Stimulated activated CD8-positive, alpha-beta memory T cell treated with anti-CD3 and anti-CD28 coated beads, Interleukin-4, amount 100 ng/mL, for 48 hours (primary cell): Measurements from ENCODE around the gene TIMM8A.
A peak's percentile ranks its signal among the peaks of the same experiment; 100 is the strongest.

Source experiments
- DNase-seq: peaks from one replicate; pipeline ENCODE4 v3.0.0-alpha.2; 2020

Gene TIMM8A

GRCh38 chrX:101348452-101349192 lies at the start of gene TIMM8A:
TIMM8A (minus strand) TSS chrX:101348742; CDS start chrX:101348664, 78 bp downstream.
- peak; percentile 82 for DNase-seq

- DNase-seq = no peak
These were observed 49.2 kb upstream of the TIMM8A start for GRCh38 chrX:101397779-101398178.

GRCh38 chrX:101395789-101396188 lies 47.2 kb upstream of the TIMM8A start:
- no peak for DNase-seq

GRCh38 chrX:101394372-101394771 lies 45.8 kb upstream of the TIMM8A start:
- no peak for DNase-seq

GRCh38 chrX:101393530-101394305 lies 45.2 kb upstream of the TIMM8A start:
- no peak for DNase-seq

- DNase-seq = no peak
These were observed 43.3 kb upstream of the TIMM8A start for GRCh38 chrX:101391831-101392230.

GRCh38 chrX:101390664-101391525 lies 42.4 kb upstream of the TIMM8A start, which contains the start of gene RPL36A:
RPL36A (plus strand) TSS chrX:101391011; CDS start chrX:101391044, 33 bp downstream.
- peak; percentile 87 for DNase-seq

- DNase-seq = no peak
These were observed 40.1 kb upstream of the TIMM8A start for GRCh38 chrX:101388604-101389003.

GRCh38 chrX:101386542-101386885 lies 38.0 kb upstream of the TIMM8A start:
- no peak for DNase-seq

- no peak for DNase-seq
These were observed 37.4 kb upstream of the TIMM8A start, which contains the start of gene BTK for GRCh38 chrX:101385795-101386541. BTK (minus strand) TSS chrX:101386191; CDS start chrX:101375284, 10,907 bp downstream.

- DNase-seq = no peak
These were observed 36.6 kb upstream of the TIMM8A start for GRCh38 chrX:101385026-101385684.

GRCh38 chrX:101383679-101384205 lies 35.2 kb upstream of the TIMM8A start:
- DNase-seq = no peak

GRCh38 chrX:101377547-101377946 lies 29.0 kb upstream of the TIMM8A start:
- DNase-seq = no peak

GRCh38 chrX:101370888-101371504 lies 22.5 kb upstream of the TIMM8A start:
- DNase-seq = no peak

GRCh38 chrX:101369687-101370086 lies 21.1 kb upstream of the TIMM8A start:
- no peak for DNase-seq

- DNase-seq = no peak
These were observed 20.3 kb upstream of the TIMM8A start for GRCh38 chrX:101368800-101369199.

GRCh38 chrX:101365301-101365795 lies 16.8 kb upstream of the TIMM8A start:
- no peak for DNase-seq

- no peak for DNase-seq
These were observed 14.2 kb upstream of the TIMM8A start for GRCh38 chrX:101362757-101363156.

GRCh38 chrX:101362116-101362515 lies 13.6 kb upstream of the TIMM8A start:
- DNase-seq = no peak

- DNase-seq = no peak
These were observed 11.8 kb upstream of the TIMM8A start for GRCh38 chrX:101360390-101360789.

GRCh38 chrX:101359966-101360365 lies 11.4 kb upstream of the TIMM8A start:
- no peak for DNase-seq
